Gastrocnemius medialis (tissue), 4 donors: ENCODE data around the gene LDHAL6A.

ENCODE experiments used
- POLR2A ChIP-seq, 2 donors: fragments of 450-650 bp; IDR thresholded peaks; one replicate each; pipeline ENCODE4 v1.6.1; 2017; ENCODE audit warnings: antibody characterized with exemption in 2 of 2, mild to moderate bottlenecking in 2 of 2, moderate library complexity in 2 of 2
- TF ChIP-seq, protein P1 (sequence below), 5 experiments: fragments of 450-650 bp in 3 of 5; fragments of 200-600 bp in 2 of 5; sonication (generic) in 2 of 5; IDR thresholded peaks in 4 of 5; conservative IDR thresholded peaks in 1 of 5; 1 replicate in 4 of 5; 2 replicates in 1 of 5; pipeline ENCODE4 v1.5.1; 2016 to 2019; ENCODE audit warnings: antibody characterized with exemption in 5 of 5, mild to moderate bottlenecking in 3 of 5, moderate library complexity in 3 of 5

- TF ChIP-seq, protein P1, sequence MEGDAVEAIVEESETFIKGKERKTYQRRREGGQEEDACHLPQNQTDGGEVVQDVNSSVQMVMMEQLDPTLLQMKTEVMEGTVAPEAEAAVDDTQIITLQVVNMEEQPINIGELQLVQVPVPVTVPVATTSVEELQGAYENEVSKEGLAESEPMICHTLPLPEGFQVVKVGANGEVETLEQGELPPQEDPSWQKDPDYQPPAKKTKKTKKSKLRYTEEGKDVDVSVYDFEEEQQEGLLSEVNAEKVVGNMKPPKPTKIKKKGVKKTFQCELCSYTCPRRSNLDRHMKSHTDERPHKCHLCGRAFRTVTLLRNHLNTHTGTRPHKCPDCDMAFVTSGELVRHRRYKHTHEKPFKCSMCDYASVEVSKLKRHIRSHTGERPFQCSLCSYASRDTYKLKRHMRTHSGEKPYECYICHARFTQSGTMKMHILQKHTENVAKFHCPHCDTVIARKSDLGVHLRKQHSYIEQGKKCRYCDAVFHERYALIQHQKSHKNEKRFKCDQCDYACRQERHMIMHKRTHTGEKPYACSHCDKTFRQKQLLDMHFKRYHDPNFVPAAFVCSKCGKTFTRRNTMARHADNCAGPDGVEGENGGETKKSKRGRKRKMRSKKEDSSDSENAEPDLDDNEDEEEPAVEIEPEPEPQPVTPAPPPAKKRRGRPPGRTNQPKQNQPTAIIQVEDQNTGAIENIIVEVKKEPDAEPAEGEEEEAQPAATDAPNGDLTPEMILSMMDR (IDR thresholded peaks at IDR 0.05 in 4 of 5, conservative IDR thresholded peaks at IDR 0.05 in 1 of 5): no peak
- no peak for TF ChIP-seq POLR2A (IDR thresholded peaks at IDR 0.05)
Observed at GRCh38 chr11:18471995-18472394, 16.3 kb downstream of the LDHAL6A start.
